HCT116 (cell line): ENCODE measurements around the gene KCNB1. TPM values are rescaled to one million over a fixed set of nuclear protein-coding genes. Genes with fewer than 3 reads are reported as not detected.

ENCODE experiments used
- ATAC-seq: fragments of 200-7000 bp; cut with Tn5 transposase; 2 replicates; pipeline ENCODE4 v1.9.1; 2020; ENCODE audit warnings: mild to moderate bottlenecking, moderate library complexity
- BruUV-seq: library from RNA; stranded (reverse); fragments of 400-500 nt; replicated peaks from 2 replicates; lab custom pipeline; 2021; lab: Mats Ljungman, UMichigan
- CTCF ChIA-PET: fragments of 300-600 bp; sonication (Branson Sonifier 250); formaldehyde crosslinking; loops from one replicate; lab custom pipeline; 2021; ENCODE audit warnings: antibody characterized with exemption; lab: Charles Lee
- POLR2A ChIA-PET: fragments of 300-600, 350-600 bp; sonication (Branson Sonifier 250); formaldehyde crosslinking; loops from one replicate; lab custom pipeline; 2021; ENCODE audit warnings: antibody characterized with exemption; lab: Charles Lee
- RAD21 ChIA-PET, 2 experiments: fragments of 300-600 bp; sonication (Branson Sonifier 250); formaldehyde crosslinking; loops; one replicate each; lab custom pipeline; 2023; ENCODE audit warnings: low total read pairs in 2 of 2; ENCODE audit not compliant: uncharacterized antibody in 2 of 2, unreplicated experiment in 2 of 2, low non-redundant PET in 1 of 2; lab: Charles Lee
- DNase-seq: peaks from one replicate; pipeline ENCODE4 v3.0.0-alpha.2; 2010; ENCODE audit warnings: low read depth, low spot score
- H2AFZ ChIP-seq: fragments of 200-600 bp; shearing (Covaris generic), sonication (generic); 2 replicates; pipeline ENCODE4 v1.6.1; 2017; ENCODE audit warnings: low read depth, mixed run types, mixed read lengths, antibody characterized with exemption, low read length; ENCODE audit not compliant: poor library complexity, severe bottlenecking
- H3K27ac ChIP-seq: 2 replicates; pipeline ENCODE4 v1.5.1; 2012; ENCODE audit warnings: low read depth, low read length
- H3K27me3 ChIP-seq: fragments of 200-600 bp; sonication (generic); 2 replicates; pipeline ENCODE4 v1.6.1; 2016; ENCODE audit warnings: mixed run types, low read length, mixed read lengths; ENCODE audit not compliant: insufficient read depth
- H3K36me3 ChIP-seq, 2 experiments: fragments of 200-500 bp in 1 of 2; fragments of 200-600 bp in 1 of 2; sonication (Bioruptor generic) in 1 of 2; sonication (generic) in 1 of 2; 2 replicates each; pipeline versions ENCODE4 v1.5.1 to v1.6.1; 2014 to 2016; ENCODE audit warnings: low read length in 2 of 2, inconsistent platforms in 1 of 2, mixed read lengths in 1 of 2, mixed run types in 1 of 2; ENCODE audit not compliant: insufficient read depth in 2 of 2, control insufficient read depth in 1 of 2
- H3K4me1 ChIP-seq, 2 experiments: fragments of 200-600 bp in 1 of 2; sonication (generic) in 1 of 2; 2 replicates each; pipeline versions ENCODE4 v1.5.1 to v1.6.1; 2012 to 2017; ENCODE audit warnings: low read length in 2 of 2, inconsistent platforms in 1 of 2, mild to moderate bottlenecking in 1 of 2, mixed read lengths in 1 of 2, mixed run types in 1 of 2, moderate library complexity in 1 of 2; ENCODE audit not compliant: insufficient read depth in 2 of 2, control insufficient read depth in 1 of 2
- H3K4me2 ChIP-seq: fragments of 200-600 bp; sonication (generic); 2 replicates; pipeline ENCODE4 v1.6.1; 2017; ENCODE audit warnings: mixed run types, low read length, mixed read lengths
- H3K4me3 ChIP-seq, 2 experiments: fragments of 200-600 bp in 1 of 2; sonication (generic) in 1 of 2; replicated peaks in 1 of 2; 2 replicates each; pipeline ENCODE4 v1.5.1; 2011 to 2016; ENCODE audit warnings: low read length in 2 of 2, control low read depth in 1 of 2, low read depth in 1 of 2, mild to moderate bottlenecking in 1 of 2, mixed read lengths in 1 of 2, mixed run types in 1 of 2
- H3K79me2 ChIP-seq: fragments of 200-600 bp; sonication (generic); 2 replicates; pipeline ENCODE4 v1.6.1; 2017; ENCODE audit warnings: mild to moderate bottlenecking, mixed run types, low read length, moderate library complexity, mixed read lengths; ENCODE audit not compliant: insufficient read depth
- H3K9ac ChIP-seq: fragments of 200-600 bp; sonication (generic); 2 replicates; pipeline ENCODE4 v1.6.1; 2016; ENCODE audit warnings: low read length, mixed read lengths
- H3K9me2 ChIP-seq: fragments of 200-600 bp; sonication (generic), shearing (Covaris generic); 2 replicates; pipeline ENCODE4 v1.6.1; 2017; ENCODE audit warnings: mixed run types, mild to moderate bottlenecking, moderate library complexity; ENCODE audit not compliant: insufficient read depth
- H3K9me3 ChIP-seq, 2 experiments: fragments of 200-500 bp in 1 of 2; fragments of 200-600 bp in 1 of 2; sonication (Bioruptor generic) in 1 of 2; sonication (generic) in 1 of 2; 2 replicates each; pipeline ENCODE4 v1.6.1; 2014 to 2017; ENCODE audit warnings: low read length in 2 of 2, mixed read lengths in 2 of 2, inconsistent platforms in 1 of 2, low read depth in 1 of 2, mild to moderate bottlenecking in 1 of 2, mixed run types in 1 of 2, moderate library complexity in 1 of 2; ENCODE audit not compliant: control insufficient read depth in 1 of 2, insufficient read depth in 1 of 2
- H4K20me1 ChIP-seq: fragments of 200-600 bp; sonication (generic), shearing (Covaris generic); 2 replicates; pipeline ENCODE4 v1.6.1; 2017; ENCODE audit warnings: mixed run types, mild to moderate bottlenecking, moderate library complexity; ENCODE audit not compliant: insufficient read depth
- CEBPB ChIP-seq: IDR thresholded peaks from 2 replicates; pipeline ENCODE4 v1.6.1; 2012; ENCODE audit warnings: low read depth
- EGR1 ChIP-seq: IDR thresholded peaks from 2 replicates; pipeline ENCODE4 v1.6.1; 2012; ENCODE audit warnings: low read depth
- ELF1 ChIP-seq: IDR thresholded peaks from 2 replicates; pipeline ENCODE4 v1.6.1; 2012; ENCODE audit warnings: low read depth, borderline replicate concordance
- EZH2phosphoT487 ChIP-seq: fragments of 200-600 bp; IDR thresholded peaks from 2 replicates; pipeline ENCODE4 v1.6.1; 2018; ENCODE audit warnings: antibody characterized with exemption, borderline replicate concordance
- JUND ChIP-seq: IDR thresholded peaks from 2 replicates; pipeline ENCODE4 v1.6.1; 2012
- POLR2A ChIP-seq: IDR thresholded peaks from 2 replicates; pipeline ENCODE4 v1.7.0; 2011; ENCODE audit warnings: borderline replicate concordance; ENCODE audit not compliant: insufficient read depth, insufficient read length; ENCODE audit errors: extremely low read depth
- RAD21 ChIP-seq: IDR thresholded peaks from 2 replicates; pipeline ENCODE4 v1.6.1; 2012; ENCODE audit warnings: low read depth, mild to moderate bottlenecking
- SIN3A ChIP-seq: IDR thresholded peaks from 2 replicates; pipeline ENCODE4 v1.6.1; 2012; ENCODE audit warnings: low read depth
- ZFX ChIP-seq: fragments of 450-650 bp; IDR thresholded peaks from 2 replicates; pipeline ENCODE4 v1.6.1; 2017
- ZNF274 ChIP-seq: fragments of 200-500 bp; sonication (Bioruptor generic); IDR thresholded peaks from 2 replicates; pipeline ENCODE4 v1.6.1; 2014; ENCODE audit warnings: mild to moderate bottlenecking, low read depth, low read length, inconsistent platforms
- intact Hi-C: fragments of 100-400 bp; cut with micrococcal nuclease; formaldehyde crosslinking; loops from 2 replicates; pipeline ENCODE4 v1.10.0; 2022
- total RNA-seq: library from RNA; stranded (reverse); gene quantifications from one replicate; pipeline ENCODE4 v1.2.1, GENCODE V29; 2021; ENCODE audit not compliant: unreplicated experiment

Gene KCNB1
- total RNA-seq, 1 experiment from 2014 or later = 0.79 TPM

GRCh38 chr20:49496553-49497397 lies 14.3 kb upstream of the KCNB1 start (continued):
- TF ChIP-seq JUND (no peak), POLR2A (no peak), ELF1 (no peak), SIN3A (no peak), ZFX (no peak), CEBPB (no peak), RAD21 (no peak), EGR1 (no peak), EZH2phosphoT487 (no peak)

- Histone ChIP-seq H3K9me2 (no peaks in the 10 kb centered on the region), H3K9me3 (no peaks in the 10 kb centered on the region), H3K4me2 (no peak overlapping the region), H3K79me2 (no peaks in the 10 kb centered on the region), H4K20me1 (no peaks in the 10 kb centered on the region), H2AFZ (no peak overlapping the region), H3K27me3 (no peaks in the 10 kb centered on the region), H3K36me3 (no peaks in the 10 kb centered on the region), H3K4me3 (no peak overlapping the region), H3K27ac (no peak overlapping the region), H3K4me1 (no peaks in the 10 kb centered on the region), H3K9ac (no peak overlapping the region)
- DNase-seq (no peak), ATAC-seq (no peak)
- BruUV-seq = no TSS peak
- POLR2A ChIA-PET = no interaction called here
- RAD21 ChIA-PET = no interaction called here
- CTCF ChIA-PET = interaction anchor here (2.7 kb wide), 1 partner anchor 12 kb away, joined by 9 read pairs; no protein-coding TSS in a partner anchor
- TF ChIP-seq SIN3A = no peak
- TF ChIP-seq POLR2A = no peak
- no peak for TF ChIP-seq ZNF274
- no peak for TF ChIP-seq RAD21
- intact Hi-C loops = no loop called here
These were observed 13.6 kb upstream of the KCNB1 start for GRCh38 chr20:49496043-49496442.
